Measurements from ENCODE around the gene SQOR. TPM values are rescaled to one million over a fixed set of nuclear protein-coding genes. Genes with fewer than 3 reads are reported as not detected.

The SQOR gene
- total RNA-seq, 3 donors from 2014 or later (not counting 1 experiment from before 2014, with no cell fraction given), result 22.8 to 36.5 (median 29.9) TPM

- peaks cover 10% of the 10 kb centered on the region for H3K27me3 ChIP-seq (ENCODE audit: control insufficient read depth, insufficient read depth, low read length)
- H3K36me3 ChIP-seq (ENCODE audit: control insufficient read depth, insufficient read depth, low read length), result no peaks in the 10 kb centered on the region
- H3K9me3 ChIP-seq (ENCODE audit: control insufficient read depth, insufficient read depth, low read length), result no peaks in the 10 kb centered on the region
- Mint-ChIP-seq H3K4me3 (peak overlapping the region; percentile 89), H3K4me1 (peaks cover 20 to 23% of the 10 kb centered on the region in 2 donors), H3K27me3 (ENCODE audit: low read depth in 2 of 2) (peaks cover 8 to 27% of the 10 kb centered on the region in 2 donors), H3K9me3 (no peaks in the 10 kb centered on the region), H3K27ac (peak overlapping the region in 1 of 2 donors; percentile 77), H3K36me3 (no peaks in the 10 kb centered on the region)
- ATAC-seq (peak; percentile 83 to 92 (median 88)), DNase-seq (peak; percentile 48 to 88)
- intact Hi-C loops (cut with micrococcal nuclease), result no loop called here
- peak overlapping the region; percentile 68 for H3K4me3 ChIP-seq (ENCODE audit: low read length)
- WGBS (ENCODE audit: insufficient coverage), result 7% methylated on average over 15 of the region's 15 CpGs
- peaks cover 10% of the 10 kb centered on the region for H3K4me1 ChIP-seq (ENCODE audit: control insufficient read depth, insufficient read depth, low read length)
- TF ChIP-seq CTCF (IDR thresholded peaks at IDR 0.05), result peak; percentile 94
- H3K27ac ChIP-seq (ENCODE audit: low read length), result no peak overlapping the region
Observed at GRCh38 chr15:45705510-45706473, 71.0 kb downstream of the SQOR start.

- Histone ChIP-seq H3K36me3 (ENCODE audit: control insufficient read depth, insufficient read depth, low read length) (no peaks in the 10 kb centered on the region), H3K9me3 (ENCODE audit: control insufficient read depth, insufficient read depth, low read length) (no peaks in the 10 kb centered on the region), H3K27ac (ENCODE audit: low read length) (no peak overlapping the region), H3K4me3 (ENCODE audit: low read length) (no peak overlapping the region), H3K27me3 (ENCODE audit: control insufficient read depth, insufficient read depth, low read length) (no peaks in the 10 kb centered on the region), H3K4me1 (ENCODE audit: control insufficient read depth, insufficient read depth, low read length) (no peaks in the 10 kb centered on the region)
- DNase-seq (no peak), ATAC-seq (no peak)
- no peak overlapping the region for H3K27ac Mint-ChIP-seq
- peaks cover 4 to 5% of the 10 kb centered on the region in 2 donors for H3K4me1 Mint-ChIP-seq
- TF ChIP-seq CTCF (IDR thresholded peaks at IDR 0.05), result no peak
- 66% methylated on average over 6 of the region's 6 CpGs for WGBS (ENCODE audit: insufficient coverage)
- H3K27me3 Mint-ChIP-seq (ENCODE audit: low read depth in 2 of 2), result peaks cover 15 to 25% of the 10 kb centered on the region in 2 donors
- H3K9me3 Mint-ChIP-seq, result no peaks in the 10 kb centered on the region
- H3K36me3 Mint-ChIP-seq, result no peaks in the 10 kb centered on the region
- intact Hi-C loops (cut with micrococcal nuclease), result no loop called here
- H3K4me3 Mint-ChIP-seq, result no peak overlapping the region
Observed at GRCh38 chr15:45710657-45711056, 75.8 kb downstream of the SQOR start.

GRCh38 chr15:45714590-45715488 lies 80.0 kb downstream of the SQOR start:
- TF ChIP-seq CTCF (IDR thresholded peaks at IDR 0.05), result peak; percentile 85
- no peaks in the 10 kb centered on the region for H3K36me3 ChIP-seq (ENCODE audit: control insufficient read depth, insufficient read depth, low read length)
- intact Hi-C loops (cut with micrococcal nuclease), result no loop called here
- peak in 1 of 2 donors; percentile 59 for DNase-seq
- H3K4me3 Mint-ChIP-seq, result no peak overlapping the region
- H3K36me3 Mint-ChIP-seq, result no peaks in the 10 kb centered on the region
- H3K27me3 Mint-ChIP-seq (ENCODE audit: low read depth in 2 of 2), result peaks cover 25 to 30% of the 10 kb centered on the region in 2 donors
- no peak overlapping the region for H3K27ac ChIP-seq (ENCODE audit: low read length)
- no peaks in the 10 kb centered on the region for H3K4me1 ChIP-seq (ENCODE audit: control insufficient read depth, insufficient read depth, low read length)
- H3K4me3 ChIP-seq (ENCODE audit: low read length), result no peak overlapping the region
- no peak overlapping the region for H3K27ac Mint-ChIP-seq
- peak in 2 of 3 donors; percentile 58 to 65 for ATAC-seq
- no peaks in the 10 kb centered on the region for H3K9me3 ChIP-seq (ENCODE audit: control insufficient read depth, insufficient read depth, low read length)
- H3K27me3 ChIP-seq (ENCODE audit: control insufficient read depth, insufficient read depth, low read length), result peaks cover 6% of the 10 kb centered on the region
- H3K9me3 Mint-ChIP-seq, result no peaks in the 10 kb centered on the region
- 49% methylated on average over 24 of the region's 24 CpGs for WGBS (ENCODE audit: insufficient coverage)
- H3K4me1 Mint-ChIP-seq, result no peaks in the 10 kb centered on the region

All from natural killer cell (primary cell).